GM21737 (cell line): Measurements from ENCODE around the gene TMEM179.

Experiments used
- ATAC-seq: cut with Tn5 transposase; IDR thresholded peaks from one replicate; pipeline ENCODE4 v1.9.1; 2021; ENCODE audit warnings: mild to moderate bottlenecking, moderate library complexity; ENCODE audit not compliant: unreplicated experiment

TMEM179 gene

GRCh38 chr14:104600141-104600643, 4.4 kb downstream of the TMEM179 start:
- ATAC-seq = no peak

GRCh38 chr14:104599446-104599845, 5.1 kb downstream of the TMEM179 start:
- no peak for ATAC-seq

GRCh38 chr14:104598910-104599273, 5.7 kb downstream of the TMEM179 start:
- ATAC-seq = no peak

- no peak for ATAC-seq
Measured at GRCh38 chr14:104598039-104598909, 6.3 kb downstream of the TMEM179 start.

GRCh38 chr14:104597576-104597975, 7.0 kb downstream of the TMEM179 start:
- no peak for ATAC-seq

- no peak for ATAC-seq
Measured at GRCh38 chr14:104596927-104597351, 7.6 kb downstream of the TMEM179 start.

GRCh38 chr14:104596451-104596918, 8.1 kb downstream of the TMEM179 start:
- no peak for ATAC-seq

GRCh38 chr14:104595911-104596450, 8.6 kb downstream of the TMEM179 start:
- no peak for ATAC-seq

GRCh38 chr14:104595116-104595675, 9.4 kb downstream of the TMEM179 start:
- no peak for ATAC-seq

- no peak for ATAC-seq
Measured at GRCh38 chr14:104594310-104595046, 10.1 kb downstream of the TMEM179 start.

GRCh38 chr14:104593710-104594136, 10.8 kb downstream of the TMEM179 start:
- no peak for ATAC-seq

GRCh38 chr14:104593241-104593701, 11.3 kb downstream of the TMEM179 start:
- no peak for ATAC-seq

- ATAC-seq = no peak
Measured at GRCh38 chr14:104592785-104593184, 11.8 kb downstream of the TMEM179 start.

GRCh38 chr14:104592292-104592672, 12.3 kb downstream of the TMEM179 start:
- no peak for ATAC-seq

- ATAC-seq = no peak
Measured at GRCh38 chr14:104591506-104592291, 12.9 kb downstream of the TMEM179 start.

- no peak for ATAC-seq
Measured at GRCh38 chr14:104591031-104591430, 13.5 kb downstream of the TMEM179 start.

GRCh38 chr14:104590240-104590965, 14.2 kb downstream of the TMEM179 start:
- no peak for ATAC-seq

GRCh38 chr14:104589338-104590195, 15.0 kb downstream of the TMEM179 start:
- no peak for ATAC-seq
